ENCODE results near the gene MLXIP. TPM values are rescaled to one million over a fixed set of nuclear protein-coding genes. Genes with fewer than 3 reads are reported as not detected.

MLXIP gene
- total and polyA plus RNA-seq, 2 of the 4 experiments (the other 2 are of a cell fraction) = 2.7 to 10.8 TPM

- Histone ChIP-seq H4K5ac (ENCODE audit: low read depth, low read length) (no peak overlapping the region), H4K91ac (ENCODE audit: insufficient read depth, low read depth, low read length) (no peak overlapping the region), H3K36me3 (ENCODE audit: control insufficient read depth, insufficient read depth, low read length) (no peaks in the 10 kb centered on the region), H3K4me2 (ENCODE audit: low read depth, low read length) (no peak overlapping the region), H3K27me3 (ENCODE audit: control insufficient read depth, insufficient read depth, low read length) (no peaks in the 10 kb centered on the region), H3K9me1 (ENCODE audit: insufficient read depth, low read length) (peaks cover 32% of the 10 kb centered on the region), H2BK5ac (ENCODE audit: low read depth, low read length, poor library complexity, severe bottlenecking) (no peak overlapping the region), H3K18ac (ENCODE audit: low read depth, low read length) (no peak overlapping the region), H3K27ac (ENCODE audit: insufficient read depth, low read length) (no peak overlapping the region), H3K9ac (ENCODE audit: low read depth, low read length) (no peak overlapping the region), H2AK5ac (ENCODE audit: low read depth, low read length) (peak overlapping the region; percentile 36; the same call in 1 of the 2 replicates), H2AFZ (replicated peaks; ENCODE audit: low read length, poor library complexity) (no peak overlapping the region), H4K8ac (ENCODE audit: low read depth in 2 of 2, low read length in 2 of 2) (no peak overlapping the region), H3K79me1 (ENCODE audit: low read depth in 1 of 2, low read length in 2 of 2) (peaks cover 35 to 74% of the 10 kb centered on the region in 2 experiments), H3K4ac (ENCODE audit: low read depth, low read length) (no peak overlapping the region; the same call in 1 of the 2 replicates), H2BK15ac (ENCODE audit: low read depth, low read length) (no peak overlapping the region), H3K4me1 (ENCODE audit: control insufficient read depth, insufficient read depth, low read length) (peaks cover 27% of the 10 kb centered on the region), H4K20me1 (ENCODE audit: insufficient read depth, low read length) (peaks cover 57% of the 10 kb centered on the region), H2AK9ac (replicated peaks; ENCODE audit: low read depth, low read length, poor library complexity) (no peak overlapping the region), H3K4me3 (ENCODE audit: insufficient read depth, low read depth, low read length) (no peak overlapping the region), H3K23ac (ENCODE audit: low read depth, low read length) (no peak overlapping the region; the same call in 1 of the 2 replicates), H3K56ac (ENCODE audit: extremely low read depth, insufficient read depth, low read length) (no peak overlapping the region), H2BK120ac (ENCODE audit: low read depth, low read length) (no peak overlapping the region), H2BK20ac (ENCODE audit: low read depth, low read length) (no peak overlapping the region), H3K14ac (replicated peaks; ENCODE audit: low read depth, low read length) (no peak overlapping the region), H3K9me3 (ENCODE audit: control insufficient read depth, insufficient read depth, low read length) (no peaks in the 10 kb centered on the region)
- TF ChIP-seq MXI1 (IDR thresholded peaks at IDR 0.05; ENCODE audit: borderline replicate concordance, low read depth, low read length) = no peak
- no peak for TF ChIP-seq FOS (IDR thresholded peaks at IDR 0.05; ENCODE audit: low read depth, low read length)
- no peak for TF ChIP-seq RCOR1 (IDR thresholded peaks at IDR 0.05; ENCODE audit: insufficient replicate concordance, low read length)
- TF ChIP-seq USF2 (IDR thresholded peaks at IDR 0.05; ENCODE audit: low read depth, low read length) = no peak
- no peak for TF ChIP-seq MAZ (IDR thresholded peaks at IDR 0.05; ENCODE audit: borderline replicate concordance, low read depth, low read length)
- TF ChIP-seq SMC3 (IDR thresholded peaks at IDR 0.05; ENCODE audit: low read depth, low read length) = no peak
- TF ChIP-seq POLR2A (IDR thresholded peaks at IDR 0.05; ENCODE audit: low read depth, low read length) = no peak
- no peak for TF ChIP-seq MAFK (IDR thresholded peaks at IDR 0.05; ENCODE audit: low read depth, low read length)
- no peak for TF ChIP-seq CEBPB (IDR thresholded peaks at IDR 0.05; ENCODE audit: low read depth, low read length)
- no peak for TF ChIP-seq CTCF (conservative IDR thresholded peaks at IDR 0.05; ENCODE audit: low read depth, low read length)
- no peak for TF ChIP-seq RAD21 (IDR thresholded peaks at IDR 0.05; ENCODE audit: low read length)
- TF ChIP-seq BHLHE40 (IDR thresholded peaks at IDR 0.05; ENCODE audit: low read depth, low read length) = no peak
- TF ChIP-seq NFE2L2 (IDR thresholded peaks at IDR 0.05; ENCODE audit: low read depth, low read length) = no peak
- CTCF ChIA-PET = no interaction called here
- DNase-seq (no peak), ATAC-seq (ENCODE audit: low read depth) (no peak)
- 96% methylated on average over 5 of the region's 6 CpGs; no CpG with 5 or more reads in 1 of the 2 experiments for WGBS, 2 experiments (ENCODE audit: extremely low coverage in 2 of 2, insufficient read length in 1 of 2)
- intact Hi-C loops (cut with micrococcal nuclease) = loop anchor here (2.0 kb wide), 1 partner anchor 37 kb away; no protein-coding TSS in a partner anchor
- dilution Hi-C loops (cut with HindIII; ENCODE audit: low sequenced_read_pairs, unreplicated experiment) = no loop called here
- in situ Hi-C loops (cut with MboI; ENCODE audit: low sequenced_read_pairs) = no loop called here
- POLR2A ChIA-PET (ENCODE audit: unreplicated experiment) = no interaction called here
- BruUV-seq (replicated peaks) = no TSS peak
Observed at GRCh38 chr12:122099280-122099749, 20.8 kb downstream of the MLXIP start.

Data from IMR-90 (cell line).